HS-27A (cell line): Measurements from ENCODE around the gene SUMO3.
A peak's percentile ranks its signal among the peaks of the same experiment; 100 is the strongest.

Experiments used
- DNase-seq: peaks from one replicate; pipeline ENCODE4 v3.0.0-alpha.2; 2012; ENCODE audit warnings: low read depth, missing footprints

SUMO3 gene

GRCh38 chr21:44828362-44829056 lies 10.6 kb upstream of the SUMO3 start:
- DNase-seq, result no peak

GRCh38 chr21:44823179-44823660 lies 5.4 kb upstream of the SUMO3 start:
- no peak for DNase-seq

- no peak for DNase-seq
Measured at GRCh38 chr21:44822484-44823178, 4.8 kb upstream of the SUMO3 start.

- DNase-seq, result no peak
Measured at GRCh38 chr21:44820851-44821250, 3.0 kb upstream of the SUMO3 start.

- no peak for DNase-seq
Measured at GRCh38 chr21:44819283-44820243, 1.7 kb upstream of the SUMO3 start.

GRCh38 chr21:44818640-44819011 lies 764 bp upstream of the SUMO3 start:
- DNase-seq, result no peak

- DNase-seq, result peak; percentile 43
Measured at GRCh38 chr21:44817506-44817880, 369 bp downstream of the SUMO3 start.

- no peak for DNase-seq
Measured at GRCh38 chr21:44816761-44817505, 929 bp downstream of the SUMO3 start.

- no peak for DNase-seq
Measured at GRCh38 chr21:44815852-44816628, 1.8 kb downstream of the SUMO3 start.

GRCh38 chr21:44815225-44815624 lies 2.6 kb downstream of the SUMO3 start:
- DNase-seq, result no peak

GRCh38 chr21:44814498-44815023 lies 3.3 kb downstream of the SUMO3 start:
- DNase-seq, result no peak

GRCh38 chr21:44813727-44814126 lies 4.1 kb downstream of the SUMO3 start:
- DNase-seq, result no peak

- no peak for DNase-seq
Measured at GRCh38 chr21:44813149-44813548, 4.7 kb downstream of the SUMO3 start.

- no peak for DNase-seq
Measured at GRCh38 chr21:44812640-44813039, 5.2 kb downstream of the SUMO3 start.

GRCh38 chr21:44810779-44811178 lies 7.1 kb downstream of the SUMO3 start:
- no peak for DNase-seq

- DNase-seq, result no peak
Measured at GRCh38 chr21:44805859-44806258, 12.0 kb downstream of the SUMO3 start.

GRCh38 chr21:44805226-44805625 lies 12.6 kb downstream of the SUMO3 start:
- DNase-seq, result no peak

GRCh38 chr21:44804762-44805161 lies 13.1 kb downstream of the SUMO3 start:
- DNase-seq, result no peak

- no peak for DNase-seq
Measured at GRCh38 chr21:44803651-44804050, 14.2 kb downstream of the SUMO3 start.

- no peak for DNase-seq
Measured at GRCh38 chr21:44802396-44803153, 15.3 kb downstream of the SUMO3 start.
